ENCODE measurements around the gene CEP164.

The CEP164 gene

DNA sequence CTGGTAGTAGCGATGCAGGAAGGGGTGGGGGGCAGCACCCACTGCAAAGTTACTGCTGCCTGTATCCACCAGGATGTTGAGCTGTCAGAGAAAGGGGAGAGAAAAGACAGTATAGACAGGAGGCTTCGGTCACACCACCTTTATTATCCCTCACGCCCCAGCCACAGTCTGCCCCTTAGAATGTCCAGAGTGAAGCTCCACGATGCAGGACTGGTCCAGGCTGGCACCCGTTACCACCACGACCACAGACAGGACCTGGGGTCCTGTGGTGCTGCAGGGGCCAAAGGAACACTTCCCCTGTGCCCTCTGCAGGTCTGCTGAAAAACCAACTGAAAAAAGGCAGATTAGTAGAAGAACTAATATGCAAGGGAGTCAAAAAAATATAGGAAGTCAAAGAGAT is 30.8 kb upstream of the CEP164 start:
- no peak for DNase-seq (ENCODE audit: low read depth)
- TF ChIP-seq, protein P1, sequence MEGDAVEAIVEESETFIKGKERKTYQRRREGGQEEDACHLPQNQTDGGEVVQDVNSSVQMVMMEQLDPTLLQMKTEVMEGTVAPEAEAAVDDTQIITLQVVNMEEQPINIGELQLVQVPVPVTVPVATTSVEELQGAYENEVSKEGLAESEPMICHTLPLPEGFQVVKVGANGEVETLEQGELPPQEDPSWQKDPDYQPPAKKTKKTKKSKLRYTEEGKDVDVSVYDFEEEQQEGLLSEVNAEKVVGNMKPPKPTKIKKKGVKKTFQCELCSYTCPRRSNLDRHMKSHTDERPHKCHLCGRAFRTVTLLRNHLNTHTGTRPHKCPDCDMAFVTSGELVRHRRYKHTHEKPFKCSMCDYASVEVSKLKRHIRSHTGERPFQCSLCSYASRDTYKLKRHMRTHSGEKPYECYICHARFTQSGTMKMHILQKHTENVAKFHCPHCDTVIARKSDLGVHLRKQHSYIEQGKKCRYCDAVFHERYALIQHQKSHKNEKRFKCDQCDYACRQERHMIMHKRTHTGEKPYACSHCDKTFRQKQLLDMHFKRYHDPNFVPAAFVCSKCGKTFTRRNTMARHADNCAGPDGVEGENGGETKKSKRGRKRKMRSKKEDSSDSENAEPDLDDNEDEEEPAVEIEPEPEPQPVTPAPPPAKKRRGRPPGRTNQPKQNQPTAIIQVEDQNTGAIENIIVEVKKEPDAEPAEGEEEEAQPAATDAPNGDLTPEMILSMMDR (IDR thresholded peaks at IDR 0.05; ENCODE audit: low read depth, low read length, missing control alignments), result no peak
- H3K4me3 ChIP-seq (ENCODE audit: low read depth, low read length), result no peak overlapping the region

DNA sequence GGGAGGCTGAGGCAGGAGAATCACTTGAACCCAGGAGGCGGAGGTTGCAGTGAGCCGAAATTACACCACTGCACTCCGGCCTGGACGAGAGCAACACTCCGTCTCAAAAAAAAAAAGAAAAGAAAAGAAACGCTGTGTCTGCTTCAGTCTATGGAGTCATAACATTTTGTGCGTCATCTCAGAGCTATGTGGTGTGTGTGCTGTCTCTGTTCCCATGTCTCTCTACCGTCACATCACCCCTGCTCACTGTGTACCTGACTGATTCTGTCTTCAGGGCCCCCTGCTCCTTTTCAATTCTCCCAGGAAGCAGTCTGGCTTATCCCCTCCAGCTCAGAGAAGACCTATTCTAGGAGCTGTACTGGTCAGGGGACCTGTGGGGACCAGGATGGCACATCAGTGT is 29.5 kb upstream of the CEP164 start:
- no peak overlapping the region for H3K4me3 ChIP-seq (ENCODE audit: low read depth, low read length)
- TF ChIP-seq, protein P1 (IDR thresholded peaks at IDR 0.05; ENCODE audit: low read depth, low read length, missing control alignments), result no peak
- no peak for DNase-seq (ENCODE audit: low read depth)

DNA sequence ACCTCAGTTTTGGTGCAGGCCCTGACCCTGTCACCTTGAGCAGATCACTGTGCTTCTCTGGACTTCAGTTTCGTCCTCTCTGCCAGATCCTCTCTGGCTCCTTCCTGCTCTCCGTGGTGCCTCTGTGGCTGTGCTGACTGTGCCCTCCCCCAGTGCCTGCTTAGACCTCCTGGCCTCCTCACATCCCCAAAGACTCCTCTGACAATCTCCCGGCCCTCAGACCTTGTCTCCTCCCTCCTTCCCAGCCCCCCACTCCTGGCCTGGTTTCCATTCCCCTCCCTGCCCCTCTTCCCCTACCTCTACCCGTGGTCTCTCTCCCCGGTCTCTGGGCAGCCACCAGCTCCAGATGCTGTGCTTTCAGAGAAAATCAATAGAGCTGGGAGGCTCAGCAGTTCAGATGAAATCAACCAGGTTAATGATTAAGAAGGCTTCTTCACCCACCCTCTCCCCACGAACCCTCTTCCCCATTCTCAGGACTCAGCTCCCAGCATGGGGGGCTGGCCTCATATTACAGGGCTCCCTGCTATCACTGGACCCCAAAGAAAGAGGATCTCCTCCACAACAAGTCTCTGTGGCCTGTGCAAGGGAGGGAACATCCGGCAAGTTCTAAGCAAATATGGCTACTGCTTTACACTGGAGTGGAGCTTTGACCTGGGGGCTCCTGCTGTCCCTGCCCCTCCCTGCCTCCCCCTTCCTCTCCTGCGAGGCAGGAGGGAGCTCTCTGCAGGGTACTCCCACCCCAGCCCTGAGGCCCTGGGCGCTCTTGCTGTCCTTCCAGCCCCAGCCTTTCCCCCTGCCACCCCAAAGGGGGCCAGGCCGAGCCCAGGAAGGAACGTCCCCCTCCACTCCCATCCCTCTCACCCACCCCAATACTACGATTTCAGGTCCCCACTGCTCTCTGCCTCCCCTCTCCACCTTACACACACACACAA is 28.0 kb upstream of the CEP164 start:
- TF ChIP-seq, protein P1 (IDR thresholded peaks at IDR 0.05; ENCODE audit: low read depth, low read length, missing control alignments), result no peak
- no peak for DNase-seq (ENCODE audit: low read depth)
- H3K4me3 ChIP-seq (ENCODE audit: low read depth, low read length), result no peak overlapping the region

DNA sequence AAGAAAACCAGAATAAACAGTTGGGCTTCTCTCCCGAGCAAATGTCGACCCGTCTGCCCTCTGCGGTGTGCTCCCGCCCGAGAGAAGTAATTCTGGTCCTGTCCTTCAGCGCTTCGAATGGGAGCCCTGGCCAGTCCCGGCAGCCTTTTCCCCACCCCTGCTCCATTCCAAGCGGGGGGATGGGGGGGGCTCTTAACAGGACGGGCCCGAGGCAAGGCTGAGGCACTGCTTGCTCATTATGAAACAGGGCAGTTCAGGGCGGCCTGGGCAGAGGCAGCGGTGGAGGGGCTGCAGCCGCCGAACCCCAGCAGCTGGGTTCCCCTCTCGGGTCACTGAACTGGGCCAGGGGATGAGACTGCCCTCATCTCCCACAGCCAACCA is 27.4 kb upstream of the CEP164 start:
- no peak for DNase-seq (ENCODE audit: low read depth)
- TF ChIP-seq, protein P1 (IDR thresholded peaks at IDR 0.05; ENCODE audit: low read depth, low read length, missing control alignments), result no peak
- no peak overlapping the region for H3K4me3 ChIP-seq (ENCODE audit: low read depth, low read length)

DNA sequence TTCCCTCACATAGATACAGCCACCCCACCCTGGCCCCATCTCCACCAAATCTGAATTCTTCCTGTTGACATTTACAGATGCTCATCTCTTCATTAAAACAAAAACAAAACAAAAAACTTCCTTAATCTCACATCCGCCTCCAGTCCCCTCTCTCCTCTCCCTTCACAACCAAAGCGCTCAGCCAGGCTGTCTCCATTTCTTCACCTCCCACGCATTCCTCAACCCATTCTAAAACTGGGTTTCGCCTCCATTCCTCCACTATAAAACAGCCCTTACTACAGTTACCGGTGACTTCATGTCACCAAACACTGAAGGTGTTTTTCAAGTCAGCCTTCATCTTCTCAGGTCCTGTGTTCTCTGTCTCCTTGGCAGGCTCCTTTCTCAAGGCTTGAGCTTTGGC is 26.9 kb upstream of the CEP164 start:
- DNase-seq (ENCODE audit: low read depth), result no peak
- TF ChIP-seq, protein P1 (IDR thresholded peaks at IDR 0.05; ENCODE audit: low read depth, low read length, missing control alignments), result no peak
- no peak overlapping the region for H3K4me3 ChIP-seq (ENCODE audit: low read depth, low read length)

DNA sequence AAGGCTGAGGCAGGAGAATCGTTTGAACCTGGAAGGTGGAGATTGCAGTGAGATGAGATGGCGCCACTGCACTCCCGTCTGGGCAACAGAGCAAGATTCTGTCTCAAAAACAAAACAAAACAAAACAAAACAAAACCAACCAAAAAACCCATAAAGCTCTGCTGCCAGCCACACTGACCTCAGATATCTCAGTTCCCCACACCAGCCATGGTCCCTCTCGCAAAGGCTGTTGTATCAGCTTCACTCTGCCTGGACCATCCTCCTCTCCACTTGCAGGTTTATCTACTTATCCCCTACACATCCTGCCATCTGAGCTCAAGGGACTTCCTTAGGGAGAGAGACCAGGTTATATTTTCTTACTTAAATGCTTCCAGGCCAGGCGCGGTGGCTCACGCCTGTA is 25.4 kb upstream of the CEP164 start:
- no peak for DNase-seq (ENCODE audit: low read depth)
- TF ChIP-seq, protein P1 (IDR thresholded peaks at IDR 0.05; ENCODE audit: low read depth, low read length, missing control alignments), result no peak
- no peak overlapping the region for H3K4me3 ChIP-seq (ENCODE audit: low read depth, low read length)

DNA sequence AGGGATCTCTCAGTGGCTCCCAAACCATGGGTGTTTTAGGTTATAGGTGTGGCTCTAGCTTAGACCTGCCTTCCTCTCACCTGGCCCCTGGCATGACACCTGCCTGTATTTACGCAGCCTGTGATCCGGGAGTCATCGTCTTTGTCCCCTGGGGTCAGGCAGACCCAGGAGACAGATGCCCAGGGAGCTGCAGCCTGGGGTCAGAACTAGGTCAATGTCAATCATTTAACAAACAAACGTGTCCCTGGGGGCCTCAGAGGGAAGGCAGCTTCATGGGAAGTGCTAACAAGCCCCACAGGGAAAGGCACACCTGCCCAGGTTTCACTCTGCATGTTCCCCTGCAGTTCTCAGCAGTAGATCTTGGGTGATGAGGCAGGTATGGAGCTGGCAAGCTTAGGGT is 24.6 kb upstream of the CEP164 start:
- no peak for DNase-seq (ENCODE audit: low read depth)
- TF ChIP-seq, protein P1 (IDR thresholded peaks at IDR 0.05; ENCODE audit: low read depth, low read length, missing control alignments), result no peak
- no peak overlapping the region for H3K4me3 ChIP-seq (ENCODE audit: low read depth, low read length)

Data from GM12864 (cell line).